Spinal cord (tissue), 10 donors: ENCODE data around the gene ALCAM. TPM values are rescaled to one million over a fixed set of nuclear protein-coding genes. Genes with fewer than 3 reads are reported as not detected.

Source experiments
- DNase-seq, 6 donors: peaks; one replicate each; pipeline versions ENCODE4 v3.0.0 to v3.0.0-alpha.2; 2013 to 2015; ENCODE audit warnings: low spot score in 6 of 6, low read depth in 4 of 6
- H3K27ac ChIP-seq: one replicate; pipeline ENCODE4 v1.5.1; 2013; ENCODE audit warnings: low read depth, low read length, control low read depth
- H3K27me3 ChIP-seq: one replicate; pipeline ENCODE4 v1.6.1; 2013; ENCODE audit warnings: low read length; ENCODE audit not compliant: control insufficient read depth, insufficient read depth
- H3K36me3 ChIP-seq: one replicate; pipeline ENCODE4 v1.6.1; 2013; ENCODE audit warnings: low read length; ENCODE audit not compliant: control insufficient read depth, insufficient read depth
- H3K4me1 ChIP-seq: one replicate; pipeline ENCODE4 v1.6.1; 2013; ENCODE audit warnings: low read length; ENCODE audit not compliant: control insufficient read depth, insufficient read depth
- H3K4me3 ChIP-seq: one replicate; pipeline ENCODE4 v1.5.1; 2013; ENCODE audit warnings: low read depth, low read length, control low read depth
- H3K9me3 ChIP-seq: one replicate; pipeline ENCODE4 v1.6.1; 2013; ENCODE audit warnings: low read length; ENCODE audit not compliant: control insufficient read depth, insufficient read depth
- WGBS: methylation state at CpG from one replicate; pipeline ENCODE4 v1.1.5; 2013; ENCODE audit warnings: missing lambda C conversion rate; ENCODE audit not compliant: insufficient coverage; 5-methylcytosine and 5-hydroxymethylcytosine counted together
- polyA plus RNA-seq, 2 donors: library from polyadenylated mRNA; unstranded; fragments of 120-200 nt; gene quantifications; one replicate each; pipeline ENCODE4 v1.2.1, GENCODE V29; 2013; ENCODE audit not compliant: insufficient read length in 2 of 2
- total RNA-seq, 2 donors: library from RNA; depleted of rRNA in 1 of 2; stranded (reverse); fragments of 120-200 nt in 1 of 2; fragments of >200 nt in 1 of 2; gene quantifications; one replicate each; pipeline versions ENCODE4 v1.2.3 to v1.2.4, GENCODE V29; 2013 to 2014
- donor health status: healthy.

The ALCAM gene
- total and polyA plus RNA-seq, 4 donors: 135 to 305 (median 214) TPM

DNA sequence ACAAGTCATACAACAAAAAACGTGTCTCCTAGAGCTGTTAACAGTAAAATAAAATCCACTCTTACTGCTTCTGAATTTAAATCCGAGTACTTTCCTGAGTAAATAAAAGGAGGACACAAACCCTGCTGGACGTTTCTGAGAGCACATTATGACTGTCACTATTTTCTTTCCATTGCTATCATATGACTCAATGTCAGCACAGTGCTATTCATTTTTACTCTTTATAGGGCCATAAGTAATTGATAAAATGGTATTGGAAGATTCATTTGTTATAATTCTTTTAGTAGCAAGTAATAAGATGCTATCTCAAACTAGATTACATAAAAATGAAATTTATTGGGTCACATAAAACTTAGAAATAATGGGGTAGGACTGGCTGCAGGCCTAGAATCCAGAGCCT is 68.6 kb downstream of the ALCAM start:
- H3K4me1 ChIP-seq: no peaks in the 10 kb centered on the region
- no peak for DNase-seq
- no peak overlapping the region for H3K27ac ChIP-seq
- 67% methylated on average over 2 of the region's 3 CpGs for WGBS
- no peak overlapping the region for H3K4me3 ChIP-seq
- H3K9me3 ChIP-seq: peaks cover 1% of the 10 kb centered on the region
- no peaks in the 10 kb centered on the region for H3K36me3 ChIP-seq
- H3K27me3 ChIP-seq: no peaks in the 10 kb centered on the region

DNA sequence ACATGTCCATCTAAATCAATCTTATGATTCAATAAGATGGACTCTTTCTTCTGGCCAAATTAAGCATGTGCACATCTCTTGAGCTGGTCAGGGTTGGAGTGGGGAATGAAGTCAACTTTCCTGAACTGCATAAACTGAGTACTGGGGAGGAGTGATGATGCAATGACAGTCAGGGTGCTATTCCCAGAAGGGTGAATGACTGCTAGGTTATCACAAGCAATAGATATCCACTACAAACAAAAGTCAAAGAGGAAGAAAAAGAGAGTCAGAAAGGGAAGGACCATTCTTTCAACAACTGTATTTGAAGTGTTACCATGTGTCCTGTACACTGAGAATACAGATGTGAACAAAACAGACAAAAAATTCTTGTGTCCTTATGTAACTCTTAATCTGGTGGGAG is 70.0 kb downstream of the ALCAM start:
- DNase-seq: no peak
- no peaks in the 10 kb centered on the region for H3K36me3 ChIP-seq
- peaks cover 1% of the 10 kb centered on the region for H3K9me3 ChIP-seq
- no peak overlapping the region for H3K27ac ChIP-seq
- H3K4me1 ChIP-seq: no peaks in the 10 kb centered on the region
- H3K27me3 ChIP-seq: no peaks in the 10 kb centered on the region
- H3K4me3 ChIP-seq: no peak overlapping the region

DNA sequence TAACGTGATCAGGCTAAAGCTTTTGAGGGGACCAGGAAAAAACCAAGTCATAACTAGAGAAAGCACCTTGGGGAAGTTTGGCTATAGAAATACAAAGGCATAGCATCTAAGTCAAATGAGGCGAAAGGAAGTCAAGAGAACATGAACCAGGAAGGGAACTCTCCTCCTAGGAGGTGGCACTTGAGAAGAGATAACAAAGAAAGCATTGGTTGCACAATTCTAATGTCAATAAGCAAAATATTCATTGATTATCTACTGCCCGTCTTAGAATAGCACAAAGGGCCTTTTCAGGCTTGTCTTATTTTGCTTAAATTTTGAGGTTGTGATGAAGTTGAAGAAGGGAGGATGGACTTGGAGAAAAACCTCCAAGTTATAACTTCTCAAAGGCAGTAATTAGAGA is 73.4 kb downstream of the ALCAM start:
- DNase-seq: no peak
- no CpG with 5 or more reads among the region's 3 CpGs for WGBS
- Histone ChIP-seq H3K27me3 (no peaks in the 10 kb centered on the region), H3K9me3 (peaks cover 1% of the 10 kb centered on the region), H3K4me3 (no peak overlapping the region), H3K4me1 (no peaks in the 10 kb centered on the region), H3K36me3 (no peaks in the 10 kb centered on the region), H3K27ac (no peak overlapping the region)

DNA sequence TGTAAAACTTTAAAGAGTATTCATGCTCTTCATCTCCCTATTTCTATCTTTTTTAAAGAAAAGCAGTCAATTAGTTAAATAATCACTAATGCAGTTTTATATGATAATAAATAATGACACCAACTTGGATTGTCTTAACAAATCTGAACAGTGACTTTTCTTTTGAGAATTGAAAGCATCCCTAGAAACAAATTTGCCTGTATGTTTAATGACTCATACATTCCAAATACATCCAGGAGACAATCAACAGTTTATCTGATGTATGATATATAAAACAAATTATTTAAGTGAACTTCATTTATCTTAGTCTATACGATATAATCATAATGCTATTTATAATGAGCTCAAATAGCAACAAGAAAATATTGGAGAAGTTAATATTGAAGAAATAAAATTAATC is 78.0 kb downstream of the ALCAM start:
- DNase-seq: no peak
- H3K9me3 ChIP-seq: no peaks in the 10 kb centered on the region
- peaks cover 7% of the 10 kb centered on the region for H3K4me1 ChIP-seq
- WGBS: no CpG with 5 or more reads among the region's 1 CpG
- H3K27ac ChIP-seq: no peak overlapping the region
- no peaks in the 10 kb centered on the region for H3K27me3 ChIP-seq
- H3K4me3 ChIP-seq: no peak overlapping the region
- H3K36me3 ChIP-seq: no peaks in the 10 kb centered on the region

DNA sequence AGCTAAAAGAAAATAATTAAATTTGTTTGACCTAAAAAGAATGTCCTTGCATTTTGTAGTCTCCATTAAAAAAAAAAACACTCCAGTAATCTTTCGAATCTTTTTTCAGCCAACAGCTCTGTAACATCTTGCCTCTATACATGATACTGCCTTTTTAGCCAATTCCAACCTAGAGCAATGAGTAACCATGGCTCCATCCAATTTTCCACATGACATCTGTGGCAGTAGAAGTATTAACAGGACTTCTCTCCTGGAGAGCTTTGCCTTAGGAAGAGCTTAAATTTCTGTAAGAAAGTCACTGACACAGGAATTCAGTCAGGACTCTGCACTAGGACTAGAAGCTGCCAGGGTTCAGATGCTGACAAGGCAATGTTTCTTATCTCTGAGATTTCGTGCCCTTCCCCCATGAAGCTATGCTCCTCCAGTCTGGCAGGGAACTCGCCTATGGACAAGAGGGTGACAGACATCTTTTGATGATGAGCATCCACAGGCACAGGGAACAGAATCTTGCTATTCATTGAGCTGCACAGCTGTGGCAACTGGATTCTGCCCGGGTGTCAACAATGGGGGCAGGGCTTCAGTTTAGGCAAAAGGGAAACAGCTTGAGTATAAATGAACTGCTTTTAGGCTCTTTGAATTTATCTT is 81.8 kb downstream of the ALCAM start:
- 21% methylated on average over 2 of the region's 4 CpGs for WGBS
- H3K27ac ChIP-seq: peak overlapping the region; percentile 67
- H3K4me1 ChIP-seq: peaks cover 7% of the 10 kb centered on the region
- no peaks in the 10 kb centered on the region for H3K27me3 ChIP-seq
- no peaks in the 10 kb centered on the region for H3K36me3 ChIP-seq
- H3K9me3 ChIP-seq: peaks cover 2% of the 10 kb centered on the region
- peak; percentile 24 to 81 (median 40) for DNase-seq
- no peak overlapping the region for H3K4me3 ChIP-seq

DNA sequence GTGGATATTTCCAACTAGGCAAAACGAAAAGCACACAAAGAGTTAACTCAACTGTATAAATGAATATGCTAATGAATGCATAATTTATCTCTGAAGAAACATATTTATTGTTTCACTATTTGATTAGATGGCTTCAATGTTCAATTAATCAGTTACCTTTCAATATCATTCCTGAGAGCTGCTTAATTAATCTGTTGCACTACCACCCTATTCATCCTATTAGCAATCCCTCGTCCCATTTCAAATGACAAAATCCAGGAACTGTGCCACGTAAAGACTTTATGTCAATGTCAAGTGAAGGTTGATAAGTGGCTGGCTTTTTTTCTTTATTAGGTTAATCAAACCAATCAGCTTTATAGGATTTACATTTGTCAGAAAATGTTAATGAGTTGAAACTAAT is 82.7 kb downstream of the ALCAM start:
- WGBS: no CpG with 5 or more reads among the region's 3 CpGs
- Histone ChIP-seq H3K4me3 (no peak overlapping the region), H3K4me1 (peaks cover 7% of the 10 kb centered on the region), H3K9me3 (peaks cover 2% of the 10 kb centered on the region), H3K27me3 (no peaks in the 10 kb centered on the region), H3K36me3 (no peaks in the 10 kb centered on the region), H3K27ac (no peak overlapping the region)
- DNase-seq: peak in 2 of 6 donors; percentile 14 to 54

DNA sequence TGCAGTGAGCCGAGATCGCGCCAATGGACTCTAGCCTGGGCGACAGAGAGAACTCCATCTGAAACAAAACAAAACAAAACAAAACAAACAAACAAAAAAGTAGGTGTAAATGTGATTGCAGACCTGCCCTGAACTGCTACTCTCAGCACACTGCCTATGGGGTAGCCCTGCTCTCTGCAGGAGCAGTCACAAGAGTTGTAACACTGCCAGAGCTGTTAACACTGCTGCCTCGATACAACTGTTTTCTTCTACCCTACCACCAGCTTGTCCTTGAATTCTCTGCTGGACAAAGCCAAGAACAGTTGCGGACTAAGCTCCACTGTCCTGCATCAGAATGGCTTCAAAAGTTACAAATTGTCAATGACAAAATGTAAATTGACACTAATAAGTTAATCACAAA is 89.3 kb downstream of the ALCAM start:
- Histone ChIP-seq H3K9me3 (peaks cover 2% of the 10 kb centered on the region), H3K36me3 (no peaks in the 10 kb centered on the region), H3K4me3 (no peak overlapping the region), H3K27ac (no peak overlapping the region), H3K4me1 (peaks cover 5% of the 10 kb centered on the region), H3K27me3 (no peaks in the 10 kb centered on the region)
- DNase-seq: peak in 1 of 6 donors; percentile 13
- no CpG with 5 or more reads among the region's 6 CpGs for WGBS

DNA sequence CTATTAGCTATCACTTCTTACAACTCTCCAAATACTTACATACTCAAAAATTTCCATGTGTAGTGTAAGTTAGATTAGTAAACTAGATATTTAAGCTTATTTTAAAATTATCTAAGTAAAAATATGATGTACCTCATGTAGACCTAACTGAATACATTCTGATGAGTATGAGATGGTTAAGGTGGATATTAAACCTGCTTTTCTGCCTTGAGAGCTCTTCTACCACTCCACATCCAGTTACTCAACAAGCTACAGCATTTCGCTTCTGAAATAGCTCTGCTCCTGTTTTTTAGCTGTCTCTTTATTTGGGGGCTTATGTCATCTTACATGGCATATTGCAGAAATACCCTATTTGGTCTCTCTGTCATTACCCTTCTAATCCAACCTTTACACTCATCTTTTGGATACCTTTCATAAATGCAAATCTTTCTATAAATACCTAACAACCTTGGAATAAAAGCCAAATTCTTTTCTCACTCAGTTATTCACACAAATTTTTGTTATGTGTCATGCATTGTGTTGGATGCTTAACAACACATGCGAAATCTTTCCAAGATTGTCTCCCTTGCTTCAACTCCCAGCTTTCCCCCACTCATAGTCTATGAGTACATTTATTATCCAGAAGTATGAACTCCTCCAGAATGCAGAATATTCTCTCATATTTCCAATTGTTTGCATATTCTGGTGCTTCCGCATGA is 92.0 kb downstream of the ALCAM start:
- 80% methylated on average over 1 of the region's 3 CpGs for WGBS
- no peaks in the 10 kb centered on the region for H3K36me3 ChIP-seq
- H3K27me3 ChIP-seq: no peaks in the 10 kb centered on the region
- H3K9me3 ChIP-seq: no peaks in the 10 kb centered on the region
- no peak overlapping the region for H3K4me3 ChIP-seq
- H3K4me1 ChIP-seq: peaks cover 5% of the 10 kb centered on the region
- H3K27ac ChIP-seq: no peak overlapping the region
- no peak for DNase-seq

DNA sequence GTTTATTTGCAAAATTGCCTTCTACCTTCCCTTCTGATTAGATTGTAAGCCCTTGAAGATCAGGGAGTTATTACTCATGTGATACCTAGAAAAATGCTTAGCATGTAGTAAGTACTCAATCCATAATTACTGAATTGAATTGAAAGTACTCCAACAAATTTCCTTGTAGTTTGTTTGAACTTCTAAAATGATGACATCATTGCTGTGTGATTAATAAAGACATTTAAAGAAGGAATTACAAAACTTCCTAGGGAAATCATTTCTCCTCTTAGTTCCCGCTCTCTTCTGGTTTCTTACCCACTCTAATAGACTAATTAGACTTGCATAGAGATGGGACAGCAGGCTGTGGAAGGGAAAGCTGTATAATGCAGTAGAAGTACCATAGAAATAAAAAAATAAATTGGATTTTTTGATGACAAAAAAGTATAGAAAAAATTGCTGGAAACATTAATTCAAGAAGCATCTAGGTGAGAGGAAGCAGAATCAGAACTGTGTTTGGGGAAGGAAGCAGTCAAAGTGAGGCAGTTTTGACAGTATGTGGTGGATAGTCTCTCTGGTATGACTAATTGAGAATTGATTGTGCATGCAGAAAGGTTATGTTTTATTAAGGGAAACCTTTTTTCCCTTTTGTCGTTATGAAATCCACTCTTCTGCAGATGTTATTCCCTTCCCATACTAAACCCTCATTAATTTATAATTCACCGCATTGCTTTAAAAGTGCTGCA is 93.0 kb downstream of the ALCAM start:
- H3K4me3 ChIP-seq: no peak overlapping the region
- H3K27me3 ChIP-seq: no peaks in the 10 kb centered on the region
- no peak overlapping the region for H3K27ac ChIP-seq
- no peak for DNase-seq
- no CpG with 5 or more reads among the region's 3 CpGs for WGBS
- H3K4me1 ChIP-seq: peaks cover 5% of the 10 kb centered on the region
- no peaks in the 10 kb centered on the region for H3K36me3 ChIP-seq
- H3K9me3 ChIP-seq: no peaks in the 10 kb centered on the region

DNA sequence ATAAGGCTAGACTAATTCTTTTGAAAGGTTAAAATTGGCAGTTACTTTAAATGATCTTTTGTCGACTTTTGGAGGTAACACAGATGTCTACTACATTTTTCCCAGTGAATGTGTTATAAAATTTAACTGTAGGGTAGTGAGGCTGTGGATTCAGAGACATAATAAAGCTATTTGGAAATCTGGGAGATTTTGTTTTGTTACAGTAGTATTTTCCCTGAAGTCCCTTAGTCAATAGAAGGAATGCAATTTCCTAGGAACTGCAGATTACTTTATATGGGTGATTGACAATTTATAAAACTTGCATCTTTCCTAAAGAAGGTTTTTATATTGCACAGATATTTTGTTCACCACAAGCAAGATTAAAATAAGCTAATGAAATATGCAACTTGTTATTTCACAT is 96.9 kb downstream of the ALCAM start:
- Histone ChIP-seq H3K27ac (no peak overlapping the region), H3K36me3 (no peaks in the 10 kb centered on the region), H3K27me3 (no peaks in the 10 kb centered on the region), H3K4me1 (no peaks in the 10 kb centered on the region), H3K4me3 (no peak overlapping the region), H3K9me3 (no peaks in the 10 kb centered on the region)
- WGBS: no CpG with 5 or more reads among the region's 1 CpG
- DNase-seq: no peak
